Suprapubic skin (tissue), 4 donors: ENCODE measurements around the gene MCM7.

Experiments used
- EP300 ChIP-seq: sonication (generic); formaldehyde crosslinking; IDR thresholded peaks from one replicate; pipeline ENCODE4 v1.6.1; 2017; ENCODE audit warnings: antibody characterized with exemption
- POLR2A ChIP-seq, 2 donors: fragments of 450-650 bp; IDR thresholded peaks; one replicate each; pipeline ENCODE4 v1.6.1; 2017; ENCODE audit warnings: antibody characterized with exemption in 2 of 2, mild to moderate bottlenecking in 2 of 2, moderate library complexity in 2 of 2
- POLR2AphosphoS5 ChIP-seq, 3 donors: sonication (generic); formaldehyde crosslinking; IDR thresholded peaks; one replicate each; pipeline ENCODE4 v1.6.1; 2017; ENCODE audit warnings: antibody characterized with exemption in 3 of 3
- TF ChIP-seq, protein P1 (sequence below), 2 donors: fragments of 200-600 bp in 1 of 2; fragments of 450-650 bp in 1 of 2; sonication (generic) in 1 of 2; IDR thresholded peaks; one replicate each; pipeline ENCODE4 v1.5.1; 2016 to 2019; ENCODE audit warnings: antibody characterized with exemption in 2 of 2, mild to moderate bottlenecking in 1 of 2, moderate library complexity in 1 of 2

DNA sequence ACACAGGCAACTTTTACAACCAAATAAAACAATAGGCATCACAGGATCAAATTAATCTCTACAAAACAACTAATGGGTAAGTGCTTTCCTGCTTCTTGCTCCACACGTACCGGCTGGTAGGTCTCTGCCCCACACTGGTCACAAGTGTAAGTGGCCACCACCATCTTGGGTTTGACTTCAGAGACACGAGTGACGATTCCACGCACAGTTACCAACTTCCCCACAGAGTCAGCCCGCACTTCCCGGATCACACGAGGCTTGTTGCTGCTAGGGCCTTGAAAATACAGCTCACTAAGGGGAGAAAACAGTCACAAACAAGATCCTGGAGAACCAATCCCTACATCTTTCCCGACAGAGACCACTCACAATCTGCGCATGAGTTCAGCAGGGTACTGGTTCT lies 2.3 kb downstream of the MCM7 start:
- TF ChIP-seq, protein P1, sequence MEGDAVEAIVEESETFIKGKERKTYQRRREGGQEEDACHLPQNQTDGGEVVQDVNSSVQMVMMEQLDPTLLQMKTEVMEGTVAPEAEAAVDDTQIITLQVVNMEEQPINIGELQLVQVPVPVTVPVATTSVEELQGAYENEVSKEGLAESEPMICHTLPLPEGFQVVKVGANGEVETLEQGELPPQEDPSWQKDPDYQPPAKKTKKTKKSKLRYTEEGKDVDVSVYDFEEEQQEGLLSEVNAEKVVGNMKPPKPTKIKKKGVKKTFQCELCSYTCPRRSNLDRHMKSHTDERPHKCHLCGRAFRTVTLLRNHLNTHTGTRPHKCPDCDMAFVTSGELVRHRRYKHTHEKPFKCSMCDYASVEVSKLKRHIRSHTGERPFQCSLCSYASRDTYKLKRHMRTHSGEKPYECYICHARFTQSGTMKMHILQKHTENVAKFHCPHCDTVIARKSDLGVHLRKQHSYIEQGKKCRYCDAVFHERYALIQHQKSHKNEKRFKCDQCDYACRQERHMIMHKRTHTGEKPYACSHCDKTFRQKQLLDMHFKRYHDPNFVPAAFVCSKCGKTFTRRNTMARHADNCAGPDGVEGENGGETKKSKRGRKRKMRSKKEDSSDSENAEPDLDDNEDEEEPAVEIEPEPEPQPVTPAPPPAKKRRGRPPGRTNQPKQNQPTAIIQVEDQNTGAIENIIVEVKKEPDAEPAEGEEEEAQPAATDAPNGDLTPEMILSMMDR (IDR thresholded peaks at IDR 0.05), result no peak
- TF ChIP-seq POLR2A (IDR thresholded peaks at IDR 0.05) (no peak), POLR2AphosphoS5 (IDR thresholded peaks at IDR 0.05) (no peak), EP300 (no peak)
